ENCODE results near the gene ETDB.
A peak's percentile ranks its signal among the peaks of the same experiment; 100 is the strongest.
"Not testable (repeated sequence)": the region's sequence is repeated elsewhere in the genome, so short reads cannot be mapped to it uniquely, and the experiment has no call there.

ETDB gene

DNA sequence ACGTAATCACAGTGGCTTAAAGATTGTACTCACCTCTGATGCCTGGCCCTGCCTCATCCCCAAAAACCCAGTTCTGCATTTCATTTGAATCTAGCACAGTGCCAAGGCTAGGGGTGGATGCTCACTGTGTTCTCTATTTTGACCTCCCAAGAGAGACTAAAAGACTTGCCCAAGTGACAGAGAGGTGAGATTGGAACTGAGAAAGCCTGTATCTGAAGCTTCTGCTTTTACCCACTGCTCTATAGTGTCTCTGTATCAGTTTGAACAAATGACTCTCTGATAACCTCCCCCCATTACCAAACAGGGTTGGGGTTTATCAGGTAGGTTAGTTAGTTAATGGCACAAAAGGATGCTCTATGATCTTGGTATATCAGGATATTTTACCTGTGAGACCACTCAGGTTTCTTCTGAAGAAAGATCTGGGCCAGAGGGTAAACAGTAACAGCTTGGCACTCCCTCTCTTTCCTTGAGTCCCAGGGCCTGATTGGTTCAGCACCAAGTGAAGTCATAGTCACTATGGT lies at the start of gene ETDB:
Gene ETDB (minus strand): TSS at position 471 of the 521 bp plus-strand sequence. CDS start 1,265 bp downstream, outside the sequence.
- ATAC-seq, DNase-seq: not testable (repeated sequence)

- ATAC-seq, DNase-seq: not testable (repeated sequence)
Observed at GRCh38 chrX:135169534-135169933, 49.2 kb upstream of the ETDB start.

GRCh38 chrX:135168486-135168885 lies 48.2 kb upstream of the ETDB start:
- DNase-seq (no peak), ATAC-seq (no peak)

GRCh38 chrX:135154688-135155087 lies 34.4 kb upstream of the ETDB start:
- DNase-seq, ATAC-seq: not testable (repeated sequence)

DNA sequence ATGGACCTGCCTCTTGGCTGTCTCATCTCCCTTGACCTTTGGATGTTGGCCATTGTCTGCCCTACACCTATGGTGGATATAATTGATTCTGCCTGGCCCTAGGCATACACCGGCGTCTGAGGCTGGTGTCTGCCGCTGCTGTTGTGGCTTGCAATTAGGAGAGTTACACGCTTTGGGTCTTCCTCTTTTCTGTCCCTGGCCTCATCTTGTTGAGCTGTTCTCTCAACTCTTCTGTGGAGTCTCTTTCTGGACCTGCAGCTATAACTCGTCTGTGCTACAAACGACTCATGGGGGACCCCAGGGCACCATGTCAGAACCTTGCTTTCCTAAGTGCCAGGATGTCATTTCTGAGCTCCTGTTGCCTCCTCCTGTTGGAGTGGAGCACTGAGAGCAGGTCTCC lies 5.8 kb upstream of the ETDB start:
- not testable (repeated sequence) for ATAC-seq, DNase-seq

GRCh38 chrX:135116064-135116463 lies 4.3 kb downstream of the ETDB start:
- not testable (repeated sequence) for DNase-seq, ATAC-seq

DNA sequence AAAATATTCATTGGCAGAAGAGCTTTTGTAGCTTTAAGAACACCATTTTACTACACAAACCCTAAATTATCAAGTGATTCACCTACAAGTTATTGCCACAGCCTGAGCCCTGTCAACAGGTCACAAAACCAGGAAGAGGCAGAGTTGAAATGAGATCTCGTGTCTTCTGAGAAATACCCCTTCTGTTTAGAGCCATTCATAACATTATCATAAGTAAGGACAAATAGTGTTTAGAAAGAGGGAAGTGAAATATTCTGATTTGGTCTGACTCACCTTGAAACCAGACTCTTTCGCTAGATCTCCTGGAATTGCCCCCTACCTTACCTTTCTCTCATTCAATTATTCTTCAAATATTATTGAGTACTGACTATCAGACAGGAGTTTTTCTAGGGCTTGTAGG lies 5.9 kb downstream of the ETDB start:
- ATAC-seq (no peak), DNase-seq (no peak)

DNA sequence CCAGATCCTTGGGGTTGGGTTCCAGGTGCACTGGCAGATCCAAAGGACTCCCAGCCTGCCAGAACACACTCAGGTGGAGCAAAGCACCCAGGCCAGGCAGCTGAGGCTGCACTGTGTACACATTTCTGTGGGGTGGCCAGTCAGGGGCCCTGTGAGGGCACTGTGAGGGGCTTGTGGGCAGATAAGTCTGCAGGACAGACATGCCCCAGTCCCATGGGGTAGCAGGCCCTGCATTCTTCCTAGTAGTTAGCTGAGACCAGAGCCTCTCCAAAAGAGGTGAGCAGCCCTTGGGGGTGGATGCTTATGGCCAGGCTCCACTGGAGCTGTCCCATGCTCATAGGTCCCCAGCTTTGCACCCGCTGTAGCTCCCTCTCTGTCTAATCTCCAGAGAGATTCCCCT lies 7.6 kb downstream of the ETDB start:
- no peak for ATAC-seq
- DNase-seq: no peak

DNA sequence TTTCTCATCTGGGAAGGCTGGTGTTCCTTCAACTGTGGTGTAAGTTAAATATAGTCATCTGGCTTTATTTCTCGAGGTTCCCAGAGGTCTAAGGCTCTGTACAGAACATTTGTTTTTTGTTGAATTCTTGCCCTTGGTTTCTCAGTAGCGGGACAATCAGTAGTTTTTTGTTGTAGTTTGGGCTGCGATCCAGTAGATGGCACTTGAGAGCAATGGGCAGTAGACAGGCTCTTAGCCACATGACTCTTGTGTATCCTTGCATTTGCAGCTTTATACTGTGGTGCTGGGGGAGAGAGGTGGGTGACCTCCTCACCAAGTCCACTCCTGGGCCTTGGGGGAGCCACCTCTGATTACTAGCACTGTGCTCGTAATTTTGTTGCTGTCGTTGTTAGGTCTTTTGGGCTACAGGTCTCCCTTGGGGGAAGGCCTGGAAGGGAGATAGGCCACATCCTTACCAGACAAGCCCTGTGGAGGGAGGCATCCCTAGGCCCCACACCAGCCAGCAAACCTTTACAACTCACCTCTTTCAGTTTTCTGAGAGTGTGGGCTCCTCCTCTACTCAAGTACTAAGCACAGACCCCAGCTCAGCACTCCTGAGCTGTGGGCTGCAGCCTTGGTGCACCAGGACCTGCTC lies 8.1 kb downstream of the ETDB start:
- ATAC-seq (no peak), DNase-seq (peak; percentile 30)

GRCh38 chrX:135109554-135109953 lies 10.8 kb downstream of the ETDB start:
- no peak for DNase-seq
- no peak for ATAC-seq

- DNase-seq (no peak), ATAC-seq (no peak)
Observed at GRCh38 chrX:135099493-135099783, 20.9 kb downstream of the ETDB start.

DNA sequence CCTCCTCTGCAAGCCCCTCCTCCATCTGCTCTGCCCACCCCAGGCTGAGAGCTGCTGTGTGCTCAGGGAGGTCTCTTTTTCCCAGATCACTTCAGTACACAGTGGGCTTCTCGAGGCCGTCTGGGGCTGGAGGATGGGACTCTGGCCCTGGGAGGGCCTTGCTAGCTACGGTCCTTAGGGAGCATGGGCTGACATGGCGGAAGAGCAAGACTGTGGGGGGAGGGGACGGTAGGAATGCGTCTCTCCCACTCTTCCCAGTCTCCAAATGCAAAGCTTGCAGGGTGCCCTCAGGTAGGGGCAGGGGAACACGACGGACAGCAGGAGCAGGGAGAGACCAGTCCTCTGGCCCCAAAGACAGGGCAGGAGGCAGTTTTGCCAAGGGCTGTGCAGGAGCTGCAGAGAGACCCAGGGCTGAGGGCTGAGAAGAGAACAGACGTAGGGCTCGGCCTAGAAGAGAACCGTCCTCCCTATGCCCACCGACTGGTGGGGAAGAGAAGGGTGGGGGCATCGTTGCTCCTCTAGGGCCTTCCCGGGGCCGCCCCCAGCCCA lies 23.1 kb downstream of the ETDB start:
- not testable (repeated sequence) for ATAC-seq, DNase-seq

GRCh38 chrX:135095715-135096114 lies 24.6 kb downstream of the ETDB start:
- DNase-seq (no peak), ATAC-seq (no peak)

GRCh38 chrX:135094726-135095125 lies 25.6 kb downstream of the ETDB start:
- no peak for ATAC-seq
- no peak for DNase-seq

DNA sequence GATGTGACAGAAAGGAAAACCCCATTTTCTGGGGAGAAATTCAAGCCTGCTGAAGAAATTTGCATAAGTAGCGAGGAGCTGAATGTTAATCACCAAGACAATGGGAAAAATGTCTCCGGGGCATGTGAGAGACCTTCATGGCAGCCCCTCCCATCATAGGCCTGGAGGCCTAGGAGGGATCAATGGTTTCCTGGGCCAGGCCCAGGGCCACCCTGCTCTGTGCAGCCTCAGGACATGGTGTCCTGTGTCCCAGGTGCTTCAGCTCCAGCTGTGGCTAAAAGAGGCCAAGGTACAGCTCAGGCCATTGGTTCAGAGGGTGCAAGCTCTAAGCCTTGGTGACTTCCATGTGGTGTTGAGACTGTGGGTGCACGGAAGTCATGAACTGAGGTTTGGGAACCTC lies 31.2 kb downstream of the ETDB start:
- no peak for DNase-seq
- ATAC-seq: no peak

- no peak for DNase-seq
- ATAC-seq: no peak
Observed at GRCh38 chrX:135087867-135088266, 32.5 kb downstream of the ETDB start.

GRCh38 chrX:135086197-135086854 lies 34.0 kb downstream of the ETDB start:
- DNase-seq (peak; percentile 17), ATAC-seq (peak; percentile 91)

DNA sequence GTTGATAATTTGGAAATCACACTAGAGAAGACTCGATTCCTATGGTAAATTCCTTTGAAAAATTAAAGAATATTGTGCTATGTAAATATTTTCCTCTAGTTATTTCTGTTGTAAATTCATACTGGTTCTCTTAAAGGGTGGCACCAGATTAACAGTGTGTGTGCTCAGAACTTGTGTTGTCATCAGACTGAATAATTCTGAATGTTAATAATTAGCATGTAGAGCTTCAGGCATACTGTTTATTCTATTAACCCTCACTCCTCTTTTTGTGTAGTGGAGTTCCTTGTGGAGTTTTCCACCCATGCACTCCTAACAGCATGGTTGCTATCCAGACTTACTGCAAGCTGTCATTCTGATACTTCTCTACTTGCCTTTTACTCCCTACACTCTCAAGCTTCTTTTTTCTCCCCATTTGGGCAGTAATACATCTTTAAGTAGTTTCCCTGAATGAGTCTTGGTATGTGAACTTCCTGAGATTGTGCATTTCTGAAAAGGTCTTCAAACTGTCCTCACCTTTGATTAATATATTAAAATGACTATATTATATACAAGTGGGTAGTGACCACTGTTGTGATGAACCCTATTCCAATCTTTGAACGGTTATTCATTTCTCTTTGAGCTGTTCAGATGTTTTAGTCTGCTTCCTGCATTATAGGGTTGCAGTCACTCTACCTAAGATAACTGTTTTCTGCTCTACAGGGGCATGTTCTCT lies 38.5 kb downstream of the ETDB start:
- no peak for ATAC-seq

More for the DNA sequence above, 38.5 kb downstream of the ETDB start:
- DNase-seq: no peak
